Panc1 (cell line): Measurements from ENCODE around the gene ANKMY1.

Experiments
- POLR2AphosphoS5 ChIP-seq: IDR thresholded peaks from 2 replicates; pipeline ENCODE4 v1.6.1; 2012; ENCODE audit warnings: mild to moderate bottlenecking, low read depth, low read length, moderate library complexity
- REST ChIP-seq, 2 experiments: IDR thresholded peaks; 2 replicates each; pipeline ENCODE4 v1.6.1; 2011 to 2012; ENCODE audit warnings: low read depth in 2 of 2, control low read depth in 1 of 2, low read length in 1 of 2, mild to moderate bottlenecking in 1 of 2, moderate library complexity in 1 of 2; ENCODE audit not compliant: insufficient read depth in 1 of 2
- TF ChIP-seq, protein P1 (sequence below): fragments of 450-650 bp; IDR thresholded peaks from 2 replicates; pipeline ENCODE4 v1.5.1; 2017; ENCODE audit warnings: mild to moderate bottlenecking

DNA sequence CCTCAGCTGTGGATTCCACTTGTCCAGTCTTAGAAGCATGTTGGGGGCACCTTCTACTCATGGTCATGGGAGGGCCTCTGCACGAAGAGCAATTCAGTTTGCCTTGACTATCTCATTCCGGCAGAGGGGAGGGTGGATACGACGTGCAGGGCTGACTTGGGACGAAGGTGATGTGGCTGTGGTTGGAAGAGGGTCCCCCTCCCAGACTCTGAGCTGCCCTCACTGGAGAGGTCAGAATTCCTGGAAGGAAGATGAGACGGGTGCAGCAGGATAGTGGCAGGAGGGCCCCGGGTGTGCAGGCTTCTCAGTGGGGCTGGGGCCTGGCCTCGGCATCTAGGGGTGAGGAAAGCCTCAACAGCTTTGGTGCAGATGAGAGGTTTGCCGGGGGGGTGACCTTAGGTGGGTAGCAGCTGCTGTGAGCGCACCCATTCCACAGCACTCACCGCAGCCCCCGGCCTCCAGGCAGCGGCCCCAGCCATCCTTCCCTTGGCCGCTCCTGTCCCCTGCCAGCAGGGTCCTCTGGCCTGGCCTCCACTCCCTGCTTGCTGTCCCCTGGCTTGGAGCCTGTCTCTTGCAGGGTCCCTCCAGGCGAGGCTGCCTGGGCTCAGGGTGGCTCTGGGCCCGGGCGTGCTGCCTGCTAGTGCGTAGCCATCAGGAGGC, 13.7 kb upstream of the ANKMY1 start:
- TF ChIP-seq REST (IDR thresholded peaks at IDR 0.05; ENCODE audit: insufficient read depth in 1 of 2, low read depth in 2 of 2, low read length in 1 of 2) (no peak), POLR2AphosphoS5 (no peak)
- TF ChIP-seq, protein P1, sequence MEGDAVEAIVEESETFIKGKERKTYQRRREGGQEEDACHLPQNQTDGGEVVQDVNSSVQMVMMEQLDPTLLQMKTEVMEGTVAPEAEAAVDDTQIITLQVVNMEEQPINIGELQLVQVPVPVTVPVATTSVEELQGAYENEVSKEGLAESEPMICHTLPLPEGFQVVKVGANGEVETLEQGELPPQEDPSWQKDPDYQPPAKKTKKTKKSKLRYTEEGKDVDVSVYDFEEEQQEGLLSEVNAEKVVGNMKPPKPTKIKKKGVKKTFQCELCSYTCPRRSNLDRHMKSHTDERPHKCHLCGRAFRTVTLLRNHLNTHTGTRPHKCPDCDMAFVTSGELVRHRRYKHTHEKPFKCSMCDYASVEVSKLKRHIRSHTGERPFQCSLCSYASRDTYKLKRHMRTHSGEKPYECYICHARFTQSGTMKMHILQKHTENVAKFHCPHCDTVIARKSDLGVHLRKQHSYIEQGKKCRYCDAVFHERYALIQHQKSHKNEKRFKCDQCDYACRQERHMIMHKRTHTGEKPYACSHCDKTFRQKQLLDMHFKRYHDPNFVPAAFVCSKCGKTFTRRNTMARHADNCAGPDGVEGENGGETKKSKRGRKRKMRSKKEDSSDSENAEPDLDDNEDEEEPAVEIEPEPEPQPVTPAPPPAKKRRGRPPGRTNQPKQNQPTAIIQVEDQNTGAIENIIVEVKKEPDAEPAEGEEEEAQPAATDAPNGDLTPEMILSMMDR = no peak
